ENCODE data around the gene KIF21A.
"Not testable (repeated sequence)": the region's sequence is repeated elsewhere in the genome, so short reads cannot be mapped to it uniquely, and the experiment has no call there.

Gene KIF21A

GRCh38 chr12:39309516-39309915 is 133.4 kb downstream of the KIF21A start:
- DNase-seq (ENCODE audit: low read depth) = no peak
- no peak overlapping the region for H3K4me3 ChIP-seq (ENCODE audit: low read length)
- TF ChIP-seq, protein P1, sequence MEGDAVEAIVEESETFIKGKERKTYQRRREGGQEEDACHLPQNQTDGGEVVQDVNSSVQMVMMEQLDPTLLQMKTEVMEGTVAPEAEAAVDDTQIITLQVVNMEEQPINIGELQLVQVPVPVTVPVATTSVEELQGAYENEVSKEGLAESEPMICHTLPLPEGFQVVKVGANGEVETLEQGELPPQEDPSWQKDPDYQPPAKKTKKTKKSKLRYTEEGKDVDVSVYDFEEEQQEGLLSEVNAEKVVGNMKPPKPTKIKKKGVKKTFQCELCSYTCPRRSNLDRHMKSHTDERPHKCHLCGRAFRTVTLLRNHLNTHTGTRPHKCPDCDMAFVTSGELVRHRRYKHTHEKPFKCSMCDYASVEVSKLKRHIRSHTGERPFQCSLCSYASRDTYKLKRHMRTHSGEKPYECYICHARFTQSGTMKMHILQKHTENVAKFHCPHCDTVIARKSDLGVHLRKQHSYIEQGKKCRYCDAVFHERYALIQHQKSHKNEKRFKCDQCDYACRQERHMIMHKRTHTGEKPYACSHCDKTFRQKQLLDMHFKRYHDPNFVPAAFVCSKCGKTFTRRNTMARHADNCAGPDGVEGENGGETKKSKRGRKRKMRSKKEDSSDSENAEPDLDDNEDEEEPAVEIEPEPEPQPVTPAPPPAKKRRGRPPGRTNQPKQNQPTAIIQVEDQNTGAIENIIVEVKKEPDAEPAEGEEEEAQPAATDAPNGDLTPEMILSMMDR (conservative IDR thresholded peaks at IDR 0.05; ENCODE audit: low read depth, low read length) = no peak

- TF ChIP-seq, protein P1 (conservative IDR thresholded peaks at IDR 0.05; ENCODE audit: low read depth, low read length) = no peak
- no peak overlapping the region for H3K4me3 ChIP-seq (ENCODE audit: low read length)
- no peak for DNase-seq (ENCODE audit: low read depth)
These were observed 141.5 kb downstream of the KIF21A start for GRCh38 chr12:39301422-39301821.

GRCh38 chr12:39300799-39301198 is 142.1 kb downstream of the KIF21A start:
- TF ChIP-seq, protein P1 (conservative IDR thresholded peaks at IDR 0.05; ENCODE audit: low read depth, low read length) = no peak
- H3K4me3 ChIP-seq (ENCODE audit: low read length) = no peak overlapping the region
- DNase-seq (ENCODE audit: low read depth) = no peak

DNA sequence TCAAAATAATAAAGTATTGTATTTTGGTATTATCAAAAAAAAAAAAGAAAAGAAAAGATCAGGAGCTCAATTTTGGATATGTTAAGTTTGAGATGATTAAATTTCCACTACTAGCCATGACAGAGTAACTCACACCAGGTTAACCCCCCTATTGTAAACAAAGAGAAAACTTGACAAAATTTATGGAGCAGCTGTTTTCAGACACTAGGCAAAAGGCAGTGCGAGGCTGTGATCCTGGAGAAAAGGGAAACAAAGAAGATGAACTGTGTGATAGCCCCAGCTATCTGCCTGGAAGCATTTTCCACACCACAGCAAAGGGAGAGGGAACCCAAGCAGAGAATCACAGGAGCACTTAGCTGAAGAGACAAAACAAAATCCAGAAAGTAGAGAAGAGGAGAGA is 145.0 kb downstream of the KIF21A start:
- no peak overlapping the region for H3K4me3 ChIP-seq (ENCODE audit: low read length)
- TF ChIP-seq, protein P1 (conservative IDR thresholded peaks at IDR 0.05; ENCODE audit: low read depth, low read length) = no peak
- DNase-seq (ENCODE audit: low read depth) = no peak

DNA sequence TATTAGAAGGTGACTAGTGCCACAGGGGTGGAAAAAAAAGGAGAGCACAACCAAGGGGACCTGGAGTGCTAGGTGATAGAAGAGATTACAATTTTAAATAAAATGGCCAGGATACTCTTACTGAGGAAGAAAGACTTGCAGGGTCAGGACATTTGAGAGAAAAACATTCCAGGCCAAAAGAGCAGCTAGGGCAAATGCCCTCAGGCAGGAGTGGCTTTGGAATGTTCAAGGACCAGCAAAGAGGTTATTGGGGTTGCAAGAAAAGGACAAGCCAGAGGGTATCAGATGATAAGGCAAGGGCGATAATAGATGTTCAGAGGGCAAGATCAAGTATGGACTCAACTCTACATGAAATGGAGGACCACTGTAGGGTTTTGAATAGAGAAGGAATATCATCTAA is 146.4 kb downstream of the KIF21A start:
- DNase-seq (ENCODE audit: low read depth) = no peak
- TF ChIP-seq, protein P1 (conservative IDR thresholded peaks at IDR 0.05; ENCODE audit: low read depth, low read length) = no peak
- no peak overlapping the region for H3K4me3 ChIP-seq (ENCODE audit: low read length)

GRCh38 chr12:39295593-39295992 is 147.3 kb downstream of the KIF21A start:
- DNase-seq (ENCODE audit: low read depth); H3K4me3 ChIP-seq (ENCODE audit: low read length): not testable (repeated sequence)

DNA sequence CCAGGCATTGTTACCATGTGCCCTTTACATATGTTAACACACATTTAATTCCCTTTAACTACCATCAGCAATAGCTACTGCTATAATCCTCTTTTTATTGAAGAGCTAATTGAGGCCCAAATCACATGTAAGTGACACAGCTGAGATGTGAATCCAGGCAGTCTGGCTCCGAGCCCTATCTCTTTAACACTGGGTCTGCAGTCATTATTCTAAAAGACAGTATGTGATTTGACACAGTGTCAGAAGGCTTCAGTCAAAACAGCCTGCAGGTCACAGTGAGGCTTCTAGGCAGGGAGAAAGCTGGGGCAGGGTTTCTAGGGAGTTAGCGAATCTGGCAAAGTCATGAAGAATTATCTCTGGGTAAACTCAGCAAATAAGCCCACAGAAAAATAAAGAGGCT is 148.2 kb downstream of the KIF21A start:
- TF ChIP-seq, protein P1 (conservative IDR thresholded peaks at IDR 0.05; ENCODE audit: low read depth, low read length) = no peak
- DNase-seq (ENCODE audit: low read depth) = no peak
- H3K4me3 ChIP-seq (ENCODE audit: low read length) = no peak overlapping the region

- no peak overlapping the region for H3K4me3 ChIP-seq (ENCODE audit: low read length)
- TF ChIP-seq, protein P1 (conservative IDR thresholded peaks at IDR 0.05; ENCODE audit: low read depth, low read length) = no peak
- DNase-seq (ENCODE audit: low read depth) = no peak
These were observed 150.7 kb downstream of the KIF21A start for GRCh38 chr12:39292125-39292630.

Measured in retinal pigment epithelial cell (primary cell).